Activated CD4-positive, alpha-beta T cell treated with anti-CD3 and anti-CD28 coated beads for 36 hours (primary cell): ENCODE data around the gene RSKR. TPM values are rescaled to one million over a fixed set of nuclear protein-coding genes. Genes with fewer than 3 reads are reported as not detected.
A peak's percentile ranks its signal among the peaks of the same experiment; 100 is the strongest.

Experiments used
- ATAC-seq: fragments of 200-7000 bp; cut with Tn5 transposase; one replicate; pipeline ENCODE4 v1.10.0; 2021; ENCODE audit warnings: mild to moderate bottlenecking, moderate library complexity
- CTCF ChIA-PET: fragments of 350-600 bp; sonication (Branson Sonifier 250); formaldehyde crosslinking; loops from one replicate; lab custom pipeline; 2021; ENCODE audit warnings: antibody characterized with exemption; lab: Charles Lee
- POLR2A ChIA-PET: fragments of 350-600 bp; sonication (Branson Sonifier 250); formaldehyde crosslinking; loops from one replicate; lab custom pipeline; 2021; ENCODE audit warnings: antibody characterized with exemption, inconsistent platforms; lab: Charles Lee
- DNase-seq: peaks from one replicate; pipeline ENCODE4 v3.0.0-alpha.2; 2020
- H3K27ac Mint-ChIP-seq: one replicate; pipeline ENCODE4 v1.8.0; 2021; ENCODE audit warnings: mixed read lengths
- H3K27me3 Mint-ChIP-seq: one replicate; pipeline ENCODE4 v1.8.0; 2021; ENCODE audit warnings: mixed read lengths
- H3K36me3 Mint-ChIP-seq: one replicate; pipeline ENCODE4 v1.8.0; 2021; ENCODE audit warnings: low read depth, mixed read lengths
- H3K4me1 Mint-ChIP-seq: one replicate; pipeline ENCODE4 v1.8.0; 2021; ENCODE audit warnings: mixed read lengths
- H3K4me3 Mint-ChIP-seq: one replicate; pipeline ENCODE4 v1.8.0; 2021; ENCODE audit warnings: mild to moderate bottlenecking, moderate library complexity, mixed read lengths
- H3K9me3 Mint-ChIP-seq: one replicate; pipeline ENCODE4 v1.8.0; 2021; ENCODE audit warnings: low read depth, mixed read lengths
- intact Hi-C, 2 experiments: fragments of 100-400 bp; cut with DNase I in 1 of 2; cut with micrococcal nuclease in 1 of 2; formaldehyde crosslinking; loops; one replicate each; pipeline versions ENCODE4 v1.14.2 to v1.15.1; 2022 to 2024; cut with DNase I, micrococcal nuclease
- total RNA-seq, 2 experiments: library from RNA; stranded (reverse); gene quantifications; one replicate each; pipeline ENCODE4 v1.2.3, GENCODE V29; 2021

The RSKR gene
- total RNA-seq, 2 experiments from 2014 or later: 17.6 to 21.4 TPM

- Mint-ChIP-seq H3K27ac (no peak overlapping the region), H3K27me3 (no peaks in the 10 kb centered on the region), H3K9me3 (no peaks in the 10 kb centered on the region), H3K36me3 (peaks cover 51% of the 10 kb centered on the region), H3K4me1 (peaks cover 45% of the 10 kb centered on the region), H3K4me3 (no peak overlapping the region)
- ChIA-PET CTCF (interaction anchor here (0.7 to 2.0 kb wide), 3 partner anchors 16 to 26 kb away, joined by 3 to 5 read pairs (median 3); no protein-coding TSS in a partner anchor), POLR2A (no interaction called here)
- ATAC-seq (no peak), DNase-seq (no peak)
- intact Hi-C loops: no loop called here
Measured at GRCh38 chr17:28573040-28573380, 41.0 kb downstream of the RSKR start.

- Mint-ChIP-seq H3K27ac (peak overlapping the region; percentile 94), H3K4me3 (peak overlapping the region; percentile 95), H3K4me1 (peaks cover 51% of the 10 kb centered on the region), H3K9me3 (no peaks in the 10 kb centered on the region), H3K36me3 (peaks cover 50% of the 10 kb centered on the region), H3K27me3 (no peaks in the 10 kb centered on the region)
- intact Hi-C loops: no loop called here
- DNase-seq (no peak), ATAC-seq (no peak)
- ChIA-PET CTCF (interaction anchor here (0.6 to 3.2 kb wide), 7 partner anchors 15 to 215 kb away, joined by 3 to 38 read pairs (median 3); partner anchors contain the start of genes POLDIP2 and UNC119), POLR2A (interaction anchor here (1.1 to 2.7 kb wide), 2 partner anchors 21 to 27 kb away, joined by 5 to 16 read pairs; partner anchors contain the start of gene SPAG5)
Measured at GRCh38 chr17:28572259-28573039, 41.5 kb downstream of the RSKR start.

GRCh38 chr17:28571361-28572122, 42.4 kb downstream of the RSKR start, which contains the start of gene PIGS:
Gene PIGS, minus strand, starts transcription at chr17:28571524. Its CDS starts 28 bp downstream, at chr17:28571496.
- no peaks in the 10 kb centered on the region for H3K27me3 Mint-ChIP-seq
- intact Hi-C loops: loop anchor here (1.0 to 2.0 kb wide), 6 partner anchors 19 to 236 kb away; partner anchors contain the start of genes SPAG5 (in 2 of the 2), UNC119 (in 2 of the 2), BLTP2 (in 1 of the 2) and IFT20 (in 1 of the 2)
- CTCF ChIA-PET: interaction anchor here (0.5 to 3.2 kb wide), 17 partner anchors 14 to 214 kb away, joined by 3 to 38 read pairs (median 4); partner anchors contain the start of genes POLDIP2, RPL23A and UNC119
- peaks cover 51% of the 10 kb centered on the region for H3K4me1 Mint-ChIP-seq
- H3K36me3 Mint-ChIP-seq: peaks cover 48% of the 10 kb centered on the region
- peak within 1 kb of the TSS; percentile 95 for H3K4me3 Mint-ChIP-seq
- H3K27ac Mint-ChIP-seq: peak within 1 kb of the TSS; percentile 94
- H3K9me3 Mint-ChIP-seq: no peaks in the 10 kb centered on the region
- DNase-seq (peak; percentile 96), ATAC-seq (peak; percentile 99)
- POLR2A ChIA-PET: interaction anchor here (0.6 to 2.7 kb wide), 9 partner anchors 20 to 380 kb away, joined by 3 to 16 read pairs (median 4); partner anchors contain the start of genes BLTP2, PHF12, PROCA1 and RPL23A

DNA sequence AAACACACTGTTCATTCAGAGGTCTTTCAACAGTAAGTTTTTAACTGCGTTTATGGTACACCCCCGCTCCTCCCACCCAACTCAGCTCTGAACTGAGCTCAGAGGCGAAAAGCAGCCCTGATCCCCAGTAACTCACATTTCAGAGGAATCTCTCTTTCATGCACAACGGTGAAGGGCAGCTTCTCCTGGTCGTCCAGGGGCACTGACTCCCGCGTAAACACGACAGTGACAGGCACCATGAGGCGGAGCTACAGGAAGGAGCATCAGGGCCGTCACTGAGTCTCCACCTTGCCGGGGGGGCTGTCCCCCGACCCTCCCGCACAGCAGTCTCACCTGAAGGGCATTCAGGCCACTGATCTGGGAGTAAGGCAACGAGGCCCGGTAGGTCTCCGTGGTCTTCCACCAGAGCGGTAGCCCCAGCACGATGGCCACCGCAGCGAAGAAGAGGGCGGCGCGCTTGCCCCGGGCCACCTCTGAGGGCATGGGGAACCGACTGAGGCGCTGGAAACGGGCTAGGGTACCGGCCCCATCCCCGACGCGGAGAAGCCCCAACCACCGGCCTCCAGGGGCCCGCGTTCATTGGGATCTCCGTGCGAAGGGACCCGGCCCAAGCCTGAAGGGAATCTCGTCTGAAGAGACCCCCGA, 43.1 kb downstream of the RSKR start:
- H3K27ac Mint-ChIP-seq: peak overlapping the region; percentile 94
- H3K27me3 Mint-ChIP-seq: no peaks in the 10 kb centered on the region
- ATAC-seq: peak; percentile 45
- ChIA-PET POLR2A (interaction anchor here (0.8 to 2.7 kb wide), 7 partner anchors 23 to 381 kb away, joined by 3 to 16 read pairs (median 4); partner anchors contain the start of genes BLTP2, PHF12, PROCA1 and RPL23A), CTCF (interaction anchor here (0.6 to 3.2 kb wide), 17 partner anchors 13 to 677 kb away, joined by 3 to 38 read pairs (median 4); partner anchors contain the start of genes LYRM9, RPL23A and UNC119)
- intact Hi-C loops: loop anchor here (1.0 to 2.0 kb wide), 6 partner anchors 18 to 236 kb away; partner anchors contain the start of genes SPAG5 (in 2 of the 2), UNC119 (in 2 of the 2), BLTP2 (in 1 of the 2) and IFT20 (in 1 of the 2)
- peak overlapping the region; percentile 95 for H3K4me3 Mint-ChIP-seq
- H3K9me3 Mint-ChIP-seq: no peaks in the 10 kb centered on the region
- DNase-seq: peak; percentile 71
- H3K4me1 Mint-ChIP-seq: peaks cover 46% of the 10 kb centered on the region
- H3K36me3 Mint-ChIP-seq: peaks cover 42% of the 10 kb centered on the region

- intact Hi-C loops: no loop called here
- ATAC-seq (no peak), DNase-seq (no peak)
- CTCF ChIA-PET: interaction anchor here (1.0 to 3.2 kb wide), 4 partner anchors 13 to 92 kb away, joined by 3 to 38 read pairs (median 4); partner anchors contain the start of genes SDF2 and UNC119
- H3K27me3 Mint-ChIP-seq: no peaks in the 10 kb centered on the region
- H3K4me1 Mint-ChIP-seq: peaks cover 49% of the 10 kb centered on the region
- POLR2A ChIA-PET: interaction anchor here (2.7 kb wide), 1 partner anchor 30 kb away, joined by 16 read pairs; the partner anchor contains the start of gene SPAG5
- peak overlapping the region; percentile 95 for H3K4me3 Mint-ChIP-seq
- H3K9me3 Mint-ChIP-seq: no peaks in the 10 kb centered on the region
- peak overlapping the region; percentile 69 for H3K27ac Mint-ChIP-seq
- peaks cover 34% of the 10 kb centered on the region for H3K36me3 Mint-ChIP-seq
Measured at GRCh38 chr17:28569446-28569845, 44.5 kb downstream of the RSKR start.

DNA sequence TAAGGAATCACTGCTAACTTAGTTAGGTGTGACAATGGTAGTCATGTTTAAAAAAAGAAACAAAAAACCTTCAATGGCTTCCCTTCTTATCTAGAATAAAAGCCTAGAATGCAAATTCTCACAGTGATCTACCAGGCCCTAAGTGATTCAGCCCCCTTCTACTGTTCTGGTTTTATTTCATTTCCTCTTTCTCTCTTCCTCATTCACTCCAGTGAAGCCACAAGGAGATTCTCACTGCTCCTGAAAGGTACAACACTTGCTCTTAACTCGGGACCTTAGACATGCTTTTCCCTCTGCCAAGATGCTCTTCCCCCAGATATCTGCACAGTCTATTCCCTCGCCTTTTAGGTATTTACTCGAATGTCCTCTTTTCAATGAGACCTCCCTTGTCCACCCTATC, 46.4 kb downstream of the RSKR start:
- DNase-seq (no peak), ATAC-seq (no peak)
- H3K4me1 Mint-ChIP-seq: peaks cover 45% of the 10 kb centered on the region
- peaks cover 28% of the 10 kb centered on the region for H3K36me3 Mint-ChIP-seq
- peak overlapping the region; percentile 60 for H3K27ac Mint-ChIP-seq
- CTCF ChIA-PET: interaction anchor here (0.7 to 0.8 kb wide), 2 partner anchors 10 to 15 kb away, joined by 3 read pairs; partner anchors contain the start of genes ALDOC and UNC119
- H3K9me3 Mint-ChIP-seq: no peaks in the 10 kb centered on the region
- no peak overlapping the region for H3K4me3 Mint-ChIP-seq
- intact Hi-C loops: no loop called here
- POLR2A ChIA-PET: no interaction called here
- H3K27me3 Mint-ChIP-seq: no peaks in the 10 kb centered on the region

- intact Hi-C loops: no loop called here
- Mint-ChIP-seq H3K27me3 (no peaks in the 10 kb centered on the region), H3K9me3 (no peaks in the 10 kb centered on the region), H3K36me3 (peaks cover 37% of the 10 kb centered on the region), H3K27ac (no peak overlapping the region), H3K4me1 (peaks cover 19% of the 10 kb centered on the region), H3K4me3 (no peak overlapping the region)
- CTCF ChIA-PET: interaction anchor here (0.6 kb wide), 1 partner anchor 650 kb away, joined by 4 read pairs; no protein-coding TSS in a partner anchor
- ATAC-seq (no peak), DNase-seq (no peak)
- POLR2A ChIA-PET: interaction anchor here (0.7 kb wide), 1 partner anchor 292 kb away, joined by 3 read pairs; no protein-coding TSS in a partner anchor
Measured at GRCh38 chr17:28563475-28563874, 50.5 kb downstream of the RSKR start.

Other genes with a start within 250 kb of the RSKR start
- gene SEBOX, start 249.0 kb downstream of the RSKR start, total RNA-seq: not detected
- gene VTN, start 243.9 kb downstream of the RSKR start, total RNA-seq: under 1 TPM in 1 of 2 experiments, not detected in 1; 0.21 TPM
- gene SARM1, start 242.5 kb downstream of the RSKR start, total RNA-seq: 10 to 100 TPM; 18.1 to 21.9 TPM
- gene SLC46A1, start 208.0 kb downstream of the RSKR start, total RNA-seq: 1 to 10 TPM; 3.0 to 4.0 TPM
- gene SLC13A2, start 140.5 kb downstream of the RSKR start, total RNA-seq: not detected
- not detected for gene FOXN1, start 107.8 kb downstream of the RSKR start, total RNA-seq
- 10 to 100 TPM; 35.9 to 48.7 TPM for gene UNC119, start 61.6 kb downstream of the RSKR start, total RNA-seq
- 10 to 100 TPM; 38.7 to 41.4 TPM for gene PIGS, start 42.7 kb downstream of the RSKR start, total RNA-seq
- gene ALDOC, start 37.3 kb downstream of the RSKR start, total RNA-seq: 100 to 1,000 TPM; 131 to 133 TPM
- 100 to 1,000 TPM; 142 to 165 TPM for gene SPAG5, start 15.2 kb downstream of the RSKR start, total RNA-seq
- 100 to 1,000 TPM; 138 to 152 TPM for gene BLTP2, start 31.0 kb upstream of the RSKR start, total RNA-seq
- gene SDF2, start 47.7 kb upstream of the RSKR start, total RNA-seq: 10 to 100 TPM; 36.6 to 37.2 TPM
- gene SUPT6H, start 48.0 kb upstream of the RSKR start, total RNA-seq: 10 to 100 TPM; 80.6 to 85.8 TPM
- 1 to 10 TPM; 4.0 to 4.5 TPM for gene PROCA1, start 97.7 kb upstream of the RSKR start, total RNA-seq
- gene RAB34, start 103.7 kb upstream of the RSKR start, total RNA-seq: 10 to 100 TPM; 13.6 to 17.4 TPM
- 1,000 to 10,000 TPM; 2,164 to 2,505 TPM for gene RPL23A, start 105.8 kb upstream of the RSKR start, total RNA-seq
- 1 to 10 TPM; 8.5 to 8.7 TPM for gene TLCD1, start 112.0 kb upstream of the RSKR start, total RNA-seq
- gene NEK8, start 114.6 kb upstream of the RSKR start, total RNA-seq: 1 to 10 TPM; 3.8 to 4.0 TPM
- 100 to 1,000 TPM in 1 of 2 experiments, 10 to 100 TPM in 1; 96.5 to 117 TPM for gene TRAF4, start 129.8 kb upstream of the RSKR start, total RNA-seq
- 10 to 100 TPM; 16.8 to 20.8 TPM for gene FAM222B, start 228.6 kb upstream of the RSKR start, total RNA-seq
- 10 to 100 TPM; 51.5 to 74.8 TPM for gene ERAL1, start 240.8 kb upstream of the RSKR start, total RNA-seq